SK-N-SH (cell line): ENCODE results near the gene CCDC15.

ENCODE experiments used
- GATA2 ChIP-seq: sonication (generic); formaldehyde crosslinking; IDR thresholded peaks from 2 replicates; pipeline ENCODE4 v1.5.0; 2020; ENCODE audit warnings: mild to moderate bottlenecking, missing genetic modification reagents
- RCOR1 ChIP-seq: fragments of 150-350 bp; IDR thresholded peaks from 2 replicates; pipeline ENCODE4 v1.6.1; 2017; ENCODE audit warnings: antibody characterized with exemption, low read length
- TCF12 ChIP-seq: IDR thresholded peaks from 2 replicates; pipeline ENCODE4 v1.4.0; 2012
- TF ChIP-seq, protein P1 (sequence below): IDR thresholded peaks from 2 replicates; pipeline ENCODE4 v1.4.0; 2012; ENCODE audit warnings: low read depth

DNA sequence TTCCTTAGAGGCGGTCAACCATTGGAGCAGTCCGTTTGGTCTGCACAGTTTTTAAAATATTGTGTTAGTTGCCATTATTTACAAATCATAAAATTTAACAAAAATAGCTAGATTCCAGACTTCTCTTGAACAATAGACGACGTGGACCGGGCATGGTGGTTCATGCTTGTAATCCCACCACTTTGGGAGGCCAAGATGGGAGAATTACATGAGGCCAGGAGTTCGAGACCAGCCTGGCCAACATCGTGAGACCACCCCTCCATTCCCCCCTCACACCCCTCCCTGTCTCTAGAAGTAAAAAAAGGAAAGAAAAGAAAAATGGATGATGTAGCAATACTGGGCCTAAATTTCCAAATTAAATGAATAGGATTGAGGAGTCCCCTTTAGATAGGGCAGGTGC, 110.1 kb downstream of the CCDC15 start:
- TF ChIP-seq RCOR1: no peak
- TF ChIP-seq, protein P1, sequence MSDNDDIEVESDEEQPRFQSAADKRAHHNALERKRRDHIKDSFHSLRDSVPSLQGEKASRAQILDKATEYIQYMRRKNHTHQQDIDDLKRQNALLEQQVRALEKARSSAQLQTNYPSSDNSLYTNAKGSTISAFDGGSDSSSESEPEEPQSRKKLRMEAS: no peak
- no peak for TF ChIP-seq TCF12
- no peak for TF ChIP-seq GATA2 (CRISPR knock-in tag)
